Karpas-422 (cell line): ENCODE data around the gene NUP205. TPM values are rescaled to one million over a fixed set of nuclear protein-coding genes. Genes with fewer than 3 reads are reported as not detected.

Source experiments
- DNase-seq: peaks from one replicate; pipeline ENCODE4 v3.0.0-alpha.2; 2015
- H2AFZ ChIP-seq: fragments of 200-600 bp; sonication (generic); 2 replicates; pipeline ENCODE4 v1.6.1; 2014; ENCODE audit warnings: antibody characterized with exemption, low read length, mixed read lengths
- H3K27ac ChIP-seq: fragments of 200-600 bp; sonication (generic); 2 replicates; pipeline ENCODE4 v1.5.1; 2014; ENCODE audit warnings: mild to moderate bottlenecking, low read length, moderate library complexity
- H3K27me3 ChIP-seq: fragments of 200-600 bp; sonication (generic); 2 replicates; pipeline ENCODE4 v1.6.1; 2014; ENCODE audit warnings: low read length, mixed read lengths
- H3K36me3 ChIP-seq: fragments of 200-600 bp; sonication (generic); 2 replicates; pipeline ENCODE4 v1.6.1; 2014; ENCODE audit warnings: low read length, mixed read lengths; ENCODE audit not compliant: insufficient read depth
- H3K4me1 ChIP-seq: fragments of 200-600 bp; sonication (generic); 2 replicates; pipeline ENCODE4 v1.6.1; 2014; ENCODE audit warnings: mild to moderate bottlenecking, low read length, mixed read lengths
- H3K4me2 ChIP-seq: fragments of 200-600 bp; sonication (generic); 2 replicates; pipeline ENCODE4 v1.6.1; 2014; ENCODE audit warnings: low read length, low read depth, mild to moderate bottlenecking; ENCODE audit not compliant: poor library complexity, severe bottlenecking
- H3K4me3 ChIP-seq: fragments of 200-600 bp; sonication (generic); 2 replicates; pipeline ENCODE4 v1.5.1; 2014; ENCODE audit warnings: mild to moderate bottlenecking, antibody characterized with exemption, low read length, mixed read lengths
- H3K79me2 ChIP-seq: fragments of 200-600 bp; sonication (generic); 2 replicates; pipeline ENCODE4 v1.6.1; 2014; ENCODE audit warnings: mild to moderate bottlenecking, low read length, mixed read lengths
- H3K9ac ChIP-seq: fragments of 200-600 bp; sonication (generic); 2 replicates; pipeline ENCODE4 v1.6.0; 2014; ENCODE audit warnings: low read length
- H3K9me2 ChIP-seq: fragments of 200-600 bp; sonication (generic), shearing (Covaris generic); replicated peaks from 2 replicates; pipeline ENCODE4 v1.6.0; 2014; ENCODE audit warnings: mild to moderate bottlenecking, low read length, moderate library complexity; ENCODE audit not compliant: insufficient read depth
- H3K9me3 ChIP-seq: fragments of 300-700, 200-600 bp; sonication (generic); 2 replicates; pipeline ENCODE4 v1.6.1; 2014; ENCODE audit warnings: low read length, mixed read lengths
- H4K20me1 ChIP-seq: fragments of 200-600 bp; sonication (generic); 2 replicates; pipeline ENCODE4 v1.6.1; 2014; ENCODE audit warnings: mild to moderate bottlenecking, antibody characterized with exemption, low read length, low read depth; ENCODE audit not compliant: insufficient read depth
- total RNA-seq: library from RNA; depleted of rRNA; stranded (reverse); fragments of >200 nt; shearing (Covaris generic); gene quantifications from 2 replicates; pipeline ENCODE4 v1.2.3, GENCODE V29; 2014; ENCODE audit warnings: low replicate concordance

The NUP205 gene
- total RNA-seq, 1 experiment from 2014 or later: 75.7 TPM

- H3K4me3 ChIP-seq: no peak overlapping the region
- H3K79me2 ChIP-seq: no peaks in the 10 kb centered on the region; the same call in 1 of the 2 replicates
- H3K9me2 ChIP-seq: no peaks in the 10 kb centered on the region
- no peaks in the 10 kb centered on the region for H4K20me1 ChIP-seq
- H3K9ac ChIP-seq: no peak overlapping the region
- H3K9me3 ChIP-seq: no peaks in the 10 kb centered on the region
- H3K36me3 ChIP-seq: peaks cover 35% of the 10 kb centered on the region; the same call in 1 of the 2 replicates
- no peak overlapping the region for H2AFZ ChIP-seq
- H3K27ac ChIP-seq: no peak overlapping the region
- no peaks in the 10 kb centered on the region for H3K4me1 ChIP-seq
- no peak overlapping the region for H3K4me2 ChIP-seq
- H3K27me3 ChIP-seq: no peaks in the 10 kb centered on the region
- DNase-seq: peak; percentile 78
These were observed 87.7 kb downstream of the NUP205 start for GRCh38 chr7:135645296-135645904.

DNA sequence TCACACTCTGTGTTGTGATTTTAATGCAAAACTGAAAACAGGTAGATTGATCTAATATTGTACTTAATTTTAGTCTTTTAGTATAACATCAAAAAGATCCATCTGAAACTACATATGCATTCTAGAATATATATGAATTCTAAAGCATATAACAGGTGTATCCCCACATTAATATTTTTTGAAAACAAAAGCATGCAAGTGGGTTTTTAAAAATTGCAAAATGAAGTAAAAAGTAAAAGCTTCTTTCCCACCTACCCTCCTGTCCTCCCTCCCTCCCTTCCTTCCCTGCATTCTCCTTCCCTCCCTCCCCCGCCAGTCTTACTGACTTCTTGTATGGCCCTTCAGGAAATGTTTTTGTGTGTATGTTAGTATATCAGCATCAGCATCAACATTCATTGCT lies 90.0 kb downstream of the NUP205 start:
- Histone ChIP-seq H3K27ac (no peak overlapping the region), H3K27me3 (no peaks in the 10 kb centered on the region), H3K9me3 (no peaks in the 10 kb centered on the region), H2AFZ (no peak overlapping the region), H3K79me2 (no peaks in the 10 kb centered on the region; the same call in 1 of the 2 replicates), H3K4me3 (no peak overlapping the region), H4K20me1 (no peaks in the 10 kb centered on the region), H3K4me1 (no peaks in the 10 kb centered on the region), H3K9me2 (no peaks in the 10 kb centered on the region), H3K9ac (no peak overlapping the region), H3K36me3 (peaks cover 29% of the 10 kb centered on the region; the same call in 1 of the 2 replicates), H3K4me2 (no peak overlapping the region)
- DNase-seq: no peak

DNA sequence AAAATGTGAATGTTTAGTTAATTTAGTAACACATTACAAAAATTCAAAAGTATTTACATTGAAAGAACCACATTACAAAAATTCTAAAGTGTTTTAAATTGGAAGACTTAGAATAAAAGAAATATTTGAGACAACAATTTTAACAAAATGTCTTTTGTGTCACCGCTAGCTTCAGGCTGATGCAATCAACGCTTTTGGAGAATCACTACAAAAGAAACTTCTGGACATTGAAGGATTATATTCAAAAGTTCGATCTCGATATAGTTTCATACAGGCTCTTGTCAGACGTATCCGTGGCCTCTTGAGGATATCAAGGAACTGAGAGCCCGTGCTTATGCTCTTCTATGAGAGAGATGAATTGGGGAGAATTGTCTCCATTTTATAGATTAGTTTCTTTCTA lies 90.5 kb downstream of the NUP205 start:
- Histone ChIP-seq H4K20me1 (no peaks in the 10 kb centered on the region), H3K4me3 (no peak overlapping the region), H2AFZ (no peak overlapping the region), H3K79me2 (no peaks in the 10 kb centered on the region; the same call in 1 of the 2 replicates), H3K4me1 (no peaks in the 10 kb centered on the region), H3K9ac (no peak overlapping the region), H3K9me2 (no peaks in the 10 kb centered on the region), H3K36me3 (peaks cover 29% of the 10 kb centered on the region; the same call in 1 of the 2 replicates), H3K27me3 (no peaks in the 10 kb centered on the region), H3K27ac (no peak overlapping the region), H3K9me3 (no peaks in the 10 kb centered on the region), H3K4me2 (no peak overlapping the region)
- no peak for DNase-seq

- no peak overlapping the region for H3K4me2 ChIP-seq
- H3K9ac ChIP-seq: no peak overlapping the region
- H3K4me1 ChIP-seq: no peaks in the 10 kb centered on the region
- DNase-seq: no peak
- H3K9me2 ChIP-seq: no peaks in the 10 kb centered on the region
- H2AFZ ChIP-seq: no peak overlapping the region
- peaks cover 23% of the 10 kb centered on the region; the same call in 1 of the 2 replicates for H3K36me3 ChIP-seq
- H3K27ac ChIP-seq: no peak overlapping the region
- H3K79me2 ChIP-seq: no peaks in the 10 kb centered on the region
- H3K27me3 ChIP-seq: no peaks in the 10 kb centered on the region
- H3K9me3 ChIP-seq: no peaks in the 10 kb centered on the region
- H3K4me3 ChIP-seq: no peak overlapping the region
- no peaks in the 10 kb centered on the region for H4K20me1 ChIP-seq
These were observed 93.3 kb downstream of the NUP205 start for GRCh38 chr7:135650831-135651573.

DNA sequence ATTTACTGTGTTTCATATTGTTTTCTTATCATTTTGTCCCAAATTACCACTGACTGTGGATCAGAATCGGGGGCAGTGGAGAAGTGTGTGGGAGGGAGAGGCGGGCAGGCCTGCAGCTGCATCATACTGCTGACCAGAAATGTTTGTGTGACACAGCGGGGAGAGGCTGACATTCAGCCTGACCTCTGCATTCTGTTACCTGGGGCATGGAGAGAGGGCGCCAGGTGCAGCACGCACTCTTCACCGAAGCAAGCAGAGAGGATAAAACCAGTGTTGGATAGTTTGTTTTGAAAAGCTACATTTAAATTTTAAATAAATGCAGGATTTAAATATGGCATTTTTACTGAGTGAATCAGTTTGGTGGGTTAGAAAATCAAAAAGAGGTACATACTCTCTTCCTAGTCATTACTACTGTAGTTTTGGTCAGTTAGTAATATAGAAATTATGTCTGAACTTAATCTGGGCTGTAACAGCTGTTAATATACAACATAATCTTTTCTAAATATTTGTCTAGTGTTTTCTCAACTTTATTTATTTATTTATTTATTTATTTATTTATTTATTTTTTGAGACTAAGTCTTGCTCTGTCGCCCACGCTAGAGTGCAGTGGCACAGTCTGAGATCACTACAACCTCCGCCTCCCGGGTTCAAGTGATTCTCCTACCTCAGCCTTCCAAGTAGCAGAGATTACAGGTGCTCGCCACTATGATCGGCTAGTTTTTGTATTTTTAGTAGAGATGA lies 95.8 kb downstream of the NUP205 start:
- no peak for DNase-seq
- no peaks in the 10 kb centered on the region for H4K20me1 ChIP-seq
- H3K79me2 ChIP-seq: no peaks in the 10 kb centered on the region
- H3K4me2 ChIP-seq: no peak overlapping the region
- no peaks in the 10 kb centered on the region for H3K4me1 ChIP-seq
- peaks cover 8% of the 10 kb centered on the region; the same call in 1 of the 2 replicates for H3K36me3 ChIP-seq
- H3K9me2 ChIP-seq: no peaks in the 10 kb centered on the region
- no peak overlapping the region for H2AFZ ChIP-seq
- H3K4me3 ChIP-seq: no peak overlapping the region
- no peak overlapping the region for H3K9ac ChIP-seq
- no peak overlapping the region for H3K27ac ChIP-seq
- no peaks in the 10 kb centered on the region for H3K9me3 ChIP-seq
- H3K27me3 ChIP-seq: no peaks in the 10 kb centered on the region

GRCh38 chr7:135658564-135658963 lies 100.8 kb downstream of the NUP205 start:
- Histone ChIP-seq H3K4me2 (no peak overlapping the region), H3K9me3 (no peaks in the 10 kb centered on the region), H3K4me3 (no peak overlapping the region), H2AFZ (no peak overlapping the region), H3K27ac (no peak overlapping the region), H3K4me1 (peaks cover 15% of the 10 kb centered on the region), H4K20me1 (no peaks in the 10 kb centered on the region), H3K9ac (no peak overlapping the region), H3K27me3 (no peaks in the 10 kb centered on the region), H3K9me2 (no peaks in the 10 kb centered on the region), H3K36me3 (no peaks in the 10 kb centered on the region), H3K79me2 (peaks cover 17% of the 10 kb centered on the region)
- no peak for DNase-seq

- no peak overlapping the region for H3K4me3 ChIP-seq
- DNase-seq: no peak
- no peak overlapping the region for H3K27ac ChIP-seq
- H3K9me3 ChIP-seq: no peaks in the 10 kb centered on the region
- peaks cover 23% of the 10 kb centered on the region for H3K4me1 ChIP-seq
- peaks cover 25% of the 10 kb centered on the region for H3K79me2 ChIP-seq
- no peak overlapping the region for H3K9ac ChIP-seq
- H3K27me3 ChIP-seq: no peaks in the 10 kb centered on the region
- no peaks in the 10 kb centered on the region for H3K36me3 ChIP-seq
- H3K4me2 ChIP-seq: no peak overlapping the region
- no peak overlapping the region for H2AFZ ChIP-seq
- H4K20me1 ChIP-seq: no peaks in the 10 kb centered on the region
- no peaks in the 10 kb centered on the region for H3K9me2 ChIP-seq
These were observed 101.6 kb downstream of the NUP205 start for GRCh38 chr7:135659159-135659846.
